ENCODE measurements around the gene ALCAM.

DNA sequence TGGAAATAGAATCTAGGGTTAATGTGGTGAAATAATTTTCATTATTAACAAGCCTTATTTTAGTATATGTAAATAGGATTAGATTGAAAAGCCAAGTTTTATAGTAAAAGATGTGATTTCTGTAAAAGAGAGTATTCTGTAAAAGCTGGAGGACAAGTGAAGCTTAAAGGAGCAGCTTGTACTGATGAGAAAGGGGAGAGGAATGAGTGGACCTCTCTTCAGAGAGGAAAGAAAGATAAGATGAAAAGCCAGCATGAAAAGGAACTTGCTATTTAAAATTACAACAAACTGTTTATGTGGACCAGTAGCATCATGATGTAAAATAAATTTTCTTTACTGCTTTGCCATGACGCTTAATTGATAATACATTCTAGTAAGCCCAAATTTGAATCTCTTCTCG is 18.5 kb downstream of the ALCAM start:
- TF ChIP-seq POLR2AphosphoS5 (IDR thresholded peaks at IDR 0.05; ENCODE audit: insufficient read depth in 1 of 2, low read depth in 1 of 2) (no peak), POLR2A (IDR thresholded peaks at IDR 0.05) (no peak)
- TF ChIP-seq, protein P1, sequence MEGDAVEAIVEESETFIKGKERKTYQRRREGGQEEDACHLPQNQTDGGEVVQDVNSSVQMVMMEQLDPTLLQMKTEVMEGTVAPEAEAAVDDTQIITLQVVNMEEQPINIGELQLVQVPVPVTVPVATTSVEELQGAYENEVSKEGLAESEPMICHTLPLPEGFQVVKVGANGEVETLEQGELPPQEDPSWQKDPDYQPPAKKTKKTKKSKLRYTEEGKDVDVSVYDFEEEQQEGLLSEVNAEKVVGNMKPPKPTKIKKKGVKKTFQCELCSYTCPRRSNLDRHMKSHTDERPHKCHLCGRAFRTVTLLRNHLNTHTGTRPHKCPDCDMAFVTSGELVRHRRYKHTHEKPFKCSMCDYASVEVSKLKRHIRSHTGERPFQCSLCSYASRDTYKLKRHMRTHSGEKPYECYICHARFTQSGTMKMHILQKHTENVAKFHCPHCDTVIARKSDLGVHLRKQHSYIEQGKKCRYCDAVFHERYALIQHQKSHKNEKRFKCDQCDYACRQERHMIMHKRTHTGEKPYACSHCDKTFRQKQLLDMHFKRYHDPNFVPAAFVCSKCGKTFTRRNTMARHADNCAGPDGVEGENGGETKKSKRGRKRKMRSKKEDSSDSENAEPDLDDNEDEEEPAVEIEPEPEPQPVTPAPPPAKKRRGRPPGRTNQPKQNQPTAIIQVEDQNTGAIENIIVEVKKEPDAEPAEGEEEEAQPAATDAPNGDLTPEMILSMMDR (IDR thresholded peaks at IDR 0.05) = no peak
